Natural killer cell (primary cell): ENCODE data around the gene CCL16. TPM values are rescaled to one million over a fixed set of nuclear protein-coding genes. Genes with fewer than 3 reads are reported as not detected.
"Not testable (repeated sequence)": the region's sequence is repeated elsewhere in the genome, so short reads cannot be mapped to it uniquely, and the experiment has no call there.

Experiments
- ATAC-seq, 3 donors: fragments of 150-1000 bp in 2 of 3; fragments of 200-7000 bp in 1 of 3; cut with Tn5 transposase; 1 replicate in 1 of 3; 2 replicates in 2 of 3; pipeline ENCODE4 v1.10.0; 2021; ENCODE audit warnings: mild to moderate bottlenecking in 2 of 3, moderate library complexity in 2 of 3
- DNase-seq, 2 donors: peaks; one replicate each; pipeline versions ENCODE4 v3.0.0 to v3.0.0-alpha.2; 2013 to 2021; ENCODE audit warnings: mixed read lengths in 1 of 2
- H3K27ac ChIP-seq: one replicate; pipeline ENCODE4 v1.5.1; 2013; ENCODE audit warnings: mild to moderate bottlenecking, low read length
- H3K27me3 ChIP-seq: one replicate; pipeline ENCODE4 v1.6.1; 2013; ENCODE audit warnings: low read length; ENCODE audit not compliant: control insufficient read depth, insufficient read depth
- H3K36me3 ChIP-seq: one replicate; pipeline ENCODE4 v1.6.1; 2013; ENCODE audit warnings: low read length; ENCODE audit not compliant: control insufficient read depth, insufficient read depth
- H3K4me1 ChIP-seq: one replicate; pipeline ENCODE4 v1.6.1; 2013; ENCODE audit warnings: low read length; ENCODE audit not compliant: control insufficient read depth, insufficient read depth
- H3K4me3 ChIP-seq: one replicate; pipeline ENCODE4 v1.5.1; 2013; ENCODE audit warnings: low read length
- H3K9me3 ChIP-seq: one replicate; pipeline ENCODE4 v1.6.1; 2013; ENCODE audit warnings: low read length; ENCODE audit not compliant: control insufficient read depth, insufficient read depth
- H3K27ac Mint-ChIP-seq, 2 donors: one replicate each; pipeline ENCODE4 v1.8.0; 2022; ENCODE audit warnings: mild to moderate bottlenecking in 2 of 2, mixed read lengths in 2 of 2, moderate library complexity in 1 of 2
- H3K27me3 Mint-ChIP-seq, 2 donors: one replicate each; pipeline ENCODE4 v1.8.0; 2022; ENCODE audit warnings: low read depth in 2 of 2, mixed read lengths in 2 of 2
- H3K36me3 Mint-ChIP-seq: one replicate; pipeline ENCODE4 v1.8.0; 2022; ENCODE audit warnings: mixed read lengths
- H3K4me1 Mint-ChIP-seq, 2 donors: one replicate each; pipeline ENCODE4 v1.8.0; 2022; ENCODE audit warnings: mixed read lengths in 2 of 2
- H3K4me3 Mint-ChIP-seq: one replicate; pipeline ENCODE4 v1.8.0; 2022; ENCODE audit warnings: mild to moderate bottlenecking, moderate library complexity, mixed read lengths
- H3K9me3 Mint-ChIP-seq, 2 donors: one replicate each; pipeline ENCODE4 v1.8.0; 2022; ENCODE audit warnings: mixed read lengths in 2 of 2
- WGBS: methylation state at CpG from one replicate; pipeline ENCODE4 v1.1.7; 2013; ENCODE audit warnings: missing lambda C conversion rate; ENCODE audit not compliant: insufficient coverage; 5-methylcytosine and 5-hydroxymethylcytosine counted together
- intact Hi-C: fragments of 100-400 bp; cut with micrococcal nuclease; formaldehyde crosslinking; loops from one replicate; pipeline ENCODE4 v1.14.2; 2022
- total RNA-seq, 4 donors: library from RNA; stranded (reverse); fragments of 120-200 nt in 1 of 4; gene quantifications; one replicate each; pipeline versions ENCODE4 v1.2.3 to v1.2.4, GENCODE V29; 2013 to 2022
- TF ChIP-seq, protein P1 (sequence below): fragments of 200-600 bp; IDR thresholded peaks from one replicate; pipeline ENCODE4 v1.8.0; 2022; ENCODE audit warnings: antibody characterized with exemption

The CCL16 gene
- total RNA-seq, 3 donors from 2014 or later (not counting 1 experiment from before 2014, with no cell fraction given), result not detected

DNA sequence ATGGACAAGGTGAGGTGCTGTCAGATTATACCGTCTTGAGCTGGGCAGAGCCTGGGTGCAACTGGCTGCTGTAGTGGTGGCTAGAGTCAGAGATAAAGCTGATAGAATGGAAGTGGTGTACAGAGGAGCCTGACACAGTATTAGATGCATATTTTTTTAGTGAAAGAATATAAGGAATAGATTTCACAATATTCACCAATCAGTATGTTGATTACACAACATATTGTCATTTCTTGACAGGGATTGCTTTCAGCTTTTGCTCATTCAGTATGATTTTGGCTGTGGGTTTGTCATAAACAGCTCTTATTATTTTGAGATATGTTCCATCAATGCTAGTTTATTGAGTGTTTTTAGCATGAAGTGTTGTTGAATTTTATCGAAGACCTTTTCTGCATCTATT, 38.1 kb upstream of the CCL16 start:
- intact Hi-C loops, result no loop called here
- TF ChIP-seq, protein P1, sequence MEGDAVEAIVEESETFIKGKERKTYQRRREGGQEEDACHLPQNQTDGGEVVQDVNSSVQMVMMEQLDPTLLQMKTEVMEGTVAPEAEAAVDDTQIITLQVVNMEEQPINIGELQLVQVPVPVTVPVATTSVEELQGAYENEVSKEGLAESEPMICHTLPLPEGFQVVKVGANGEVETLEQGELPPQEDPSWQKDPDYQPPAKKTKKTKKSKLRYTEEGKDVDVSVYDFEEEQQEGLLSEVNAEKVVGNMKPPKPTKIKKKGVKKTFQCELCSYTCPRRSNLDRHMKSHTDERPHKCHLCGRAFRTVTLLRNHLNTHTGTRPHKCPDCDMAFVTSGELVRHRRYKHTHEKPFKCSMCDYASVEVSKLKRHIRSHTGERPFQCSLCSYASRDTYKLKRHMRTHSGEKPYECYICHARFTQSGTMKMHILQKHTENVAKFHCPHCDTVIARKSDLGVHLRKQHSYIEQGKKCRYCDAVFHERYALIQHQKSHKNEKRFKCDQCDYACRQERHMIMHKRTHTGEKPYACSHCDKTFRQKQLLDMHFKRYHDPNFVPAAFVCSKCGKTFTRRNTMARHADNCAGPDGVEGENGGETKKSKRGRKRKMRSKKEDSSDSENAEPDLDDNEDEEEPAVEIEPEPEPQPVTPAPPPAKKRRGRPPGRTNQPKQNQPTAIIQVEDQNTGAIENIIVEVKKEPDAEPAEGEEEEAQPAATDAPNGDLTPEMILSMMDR, result no peak
- Mint-ChIP-seq H3K4me1 (peaks cover 22 to 24% of the 10 kb centered on the region in 2 donors), H3K36me3 (no peaks in the 10 kb centered on the region), H3K27me3 (peaks cover 0 to 8% of the 10 kb centered on the region in 2 donors), H3K9me3 (no peaks in the 10 kb centered on the region), H3K4me3 (no peak overlapping the region), H3K27ac (no peak overlapping the region)
- ATAC-seq, result no peak
- DNase-seq, result no peak
- 93% methylated on average over 2 of the region's 2 CpGs for WGBS
- peaks cover 12% of the 10 kb centered on the region for H3K9me3 ChIP-seq
- no peak overlapping the region for H3K4me3 ChIP-seq
- H3K36me3 ChIP-seq, result no peaks in the 10 kb centered on the region
- H3K27ac ChIP-seq, result no peak overlapping the region
- H3K27me3 ChIP-seq, result no peaks in the 10 kb centered on the region
- H3K4me1 ChIP-seq, result peaks cover 5% of the 10 kb centered on the region

DNA sequence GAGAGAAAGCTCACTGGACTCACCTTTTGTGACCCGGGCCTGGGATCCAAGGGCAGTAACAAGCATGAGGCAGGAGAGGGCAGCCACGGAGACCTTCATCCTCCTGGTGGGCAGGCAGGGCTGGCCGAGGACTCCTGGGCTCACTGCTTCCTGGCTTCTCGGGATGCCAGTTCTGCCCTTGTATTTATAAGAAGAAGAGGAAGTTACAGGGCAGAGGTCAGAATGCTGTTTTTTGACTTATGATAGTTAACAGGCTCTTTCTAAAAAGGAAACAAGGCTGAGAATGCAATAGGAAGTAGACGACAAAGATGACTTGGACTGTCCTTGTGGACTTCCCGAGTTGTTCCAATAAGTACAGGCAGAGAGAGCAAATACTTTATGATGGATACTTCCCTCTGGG, 36.5 kb upstream of the CCL16 start, which contains the start of gene CCL23:
Gene CCL23 (minus strand): TSS at position 174 of the 400 bp plus-strand sequence. CDS start 75 bp downstream, at position 99.
- H3K27ac Mint-ChIP-seq, result peak within 1 kb of the TSS; percentile 56 to 60
- H3K36me3 ChIP-seq, result no peaks in the 10 kb centered on the region

DNA sequence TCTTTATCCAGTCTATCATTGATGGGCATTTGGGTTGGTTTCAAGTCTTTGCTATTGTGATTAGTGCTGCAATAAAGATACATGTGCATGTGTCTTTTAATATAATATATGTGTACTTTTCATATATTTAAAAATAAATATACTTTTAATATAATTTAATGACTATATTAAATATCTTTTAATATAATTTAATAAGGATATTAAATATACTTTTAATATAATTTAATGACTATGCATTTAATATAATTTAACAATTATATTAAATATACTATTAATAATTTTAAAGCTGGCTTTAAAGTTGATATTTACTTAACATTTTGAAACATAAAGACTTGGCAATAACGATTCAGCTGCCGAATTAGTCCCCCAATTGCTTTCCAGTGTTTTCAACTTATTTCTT, 35.3 kb upstream of the CCL16 start:
- TF ChIP-seq, protein P1, result no peak
- ATAC-seq (no peak), DNase-seq (no peak)
- peaks cover 0 to 8% of the 10 kb centered on the region in 2 donors for H3K27me3 Mint-ChIP-seq
- H3K27ac Mint-ChIP-seq, result no peak overlapping the region
- Histone ChIP-seq H3K9me3 (peaks cover 3% of the 10 kb centered on the region), H3K27me3 (no peaks in the 10 kb centered on the region), H3K36me3 (no peaks in the 10 kb centered on the region), H3K4me1 (peaks cover 5% of the 10 kb centered on the region), H3K4me3 (no peak overlapping the region), H3K27ac (no peak overlapping the region)
- peaks cover 31 to 36% of the 10 kb centered on the region in 2 donors for H3K4me1 Mint-ChIP-seq
- WGBS, result no CpG with 5 or more reads among the region's 2 CpGs
- intact Hi-C loops, result no loop called here
- no peaks in the 10 kb centered on the region for H3K36me3 Mint-ChIP-seq
- H3K9me3 Mint-ChIP-seq, result no peaks in the 10 kb centered on the region
- H3K4me3 Mint-ChIP-seq, result no peak overlapping the region

More for the DNA sequence above, 36.5 kb upstream of the CCL16 start, which contains the start of gene CCL23:
- Mint-ChIP-seq H3K36me3 (no peaks in the 10 kb centered on the region), H3K4me1 (peaks cover 25 to 26% of the 10 kb centered on the region in 2 donors), H3K4me3 (peak within 1 kb of the TSS; percentile 36), H3K9me3 (no peaks in the 10 kb centered on the region), H3K27me3 (peaks cover 0 to 8% of the 10 kb centered on the region in 2 donors)
- Histone ChIP-seq H3K27me3 (no peaks in the 10 kb centered on the region), H3K4me3 (no peak within 1 kb of the TSS), H3K27ac (no peak within 1 kb of the TSS), H3K4me1 (peaks cover 5% of the 10 kb centered on the region), H3K9me3 (peaks cover 4% of the 10 kb centered on the region)
- peak; percentile 10 to 50 (median 36) for ATAC-seq
- intact Hi-C loops, result no loop called here
- 29% methylated on average over 6 of the region's 6 CpGs for WGBS
- no peak for DNase-seq
- TF ChIP-seq, protein P1, result no peak

DNA sequence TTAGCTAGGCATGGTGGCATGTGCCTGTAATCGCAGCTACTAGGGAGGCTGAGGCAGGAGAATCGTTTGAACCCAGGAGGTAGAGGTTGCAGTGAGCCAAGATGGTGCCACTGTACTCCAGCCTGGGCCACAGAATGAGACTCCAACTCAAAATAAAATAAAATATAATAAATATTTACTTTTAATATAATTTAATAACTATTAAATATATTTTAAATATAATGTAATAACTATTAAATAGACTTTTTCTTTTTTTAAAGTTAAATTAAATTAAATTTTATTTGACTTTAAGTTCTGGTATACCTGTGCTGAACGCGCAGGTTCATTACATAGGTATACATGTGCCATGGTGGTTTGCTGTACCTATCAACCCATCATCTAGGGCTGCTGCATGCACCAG, 34.6 kb upstream of the CCL16 start:
- intact Hi-C loops, H3K9me3 ChIP-seq: not testable (repeated sequence)

More for the DNA sequence above, 34.6 kb upstream of the CCL16 start:
- not testable (repeated sequence) for H3K36me3 Mint-ChIP-seq, H3K4me3 Mint-ChIP-seq, H3K36me3 ChIP-seq, H3K27ac Mint-ChIP-seq, H3K4me1 ChIP-seq, H3K4me3 ChIP-seq, H3K27ac ChIP-seq, H3K27me3 ChIP-seq, DNase-seq, ATAC-seq, H3K9me3 Mint-ChIP-seq, H3K27me3 Mint-ChIP-seq
- H3K4me1 Mint-ChIP-seq, result peaks cover 38 to 43% of the 10 kb centered on the region in 2 donors
- WGBS, result 95% methylated on average over 4 of the region's 4 CpGs
